Measurements from ENCODE around the gene LIME1.

The LIME1 gene

GRCh38 chr20:63739130-63740069, 2.9 kb downstream of the LIME1 start, which contains the start of gene SLC2A4RG:
TSS of gene SLC2A4RG (plus strand) at chr20:63739776. CDS start at chr20:63739913, 137 bp downstream.
- DNase-seq = peak; percentile 50 to 60

GRCh38 chr20:63740070-63740626, 3.7 kb downstream of the LIME1 start:
- DNase-seq = peak; percentile 19 to 36

- peak in 1 of 2 donors; percentile 31 for DNase-seq
Measured at GRCh38 chr20:63740627-63741353, 4.3 kb downstream of the LIME1 start.

GRCh38 chr20:63741354-63741675, 4.9 kb downstream of the LIME1 start:
- DNase-seq = no peak

- DNase-seq = no peak
Measured at GRCh38 chr20:63741676-63742380, 5.4 kb downstream of the LIME1 start.

GRCh38 chr20:63742381-63743024, 6.0 kb downstream of the LIME1 start:
- no peak for DNase-seq

GRCh38 chr20:63743210-63743970, 6.9 kb downstream of the LIME1 start:
- no peak for DNase-seq

- no peak for DNase-seq
Measured at GRCh38 chr20:63744158-63744557, 7.7 kb downstream of the LIME1 start.

GRCh38 chr20:63744574-63745423, 8.3 kb downstream of the LIME1 start:
- no peak for DNase-seq

- DNase-seq = no peak
Measured at GRCh38 chr20:63745424-63745805, 9.0 kb downstream of the LIME1 start.

- no peak for DNase-seq
Measured at GRCh38 chr20:63745961-63746731, 9.7 kb downstream of the LIME1 start.

GRCh38 chr20:63746751-63747315, 10.4 kb downstream of the LIME1 start:
- no peak for DNase-seq

GRCh38 chr20:63747622-63748069, 11.2 kb downstream of the LIME1 start:
- no peak for DNase-seq

GRCh38 chr20:63748070-63748933, 11.8 kb downstream of the LIME1 start:
- no peak for DNase-seq

- no peak for DNase-seq
Measured at GRCh38 chr20:63748934-63749270, 12.4 kb downstream of the LIME1 start.

- no peak for DNase-seq
Measured at GRCh38 chr20:63749597-63750508, 13.4 kb downstream of the LIME1 start.

GRCh38 chr20:63750807-63751470, 14.5 kb downstream of the LIME1 start:
- peak in 1 of 2 donors; percentile 46 for DNase-seq

All from stimulated activated CD4-positive, alpha-beta T cell treated with anti-CD3 and anti-CD28 coated beads, Interleukin-2, amount 100 ng/mL, for 48 hours (primary cell).